Natural killer cell (primary cell): ENCODE measurements around the gene EGFR. TPM values are rescaled to one million over a fixed set of nuclear protein-coding genes. Genes with fewer than 3 reads are reported as not detected.

Experiments
- ATAC-seq, 3 donors: fragments of 150-1000 bp in 2 of 3; fragments of 200-7000 bp in 1 of 3; cut with Tn5 transposase; 1 replicate in 1 of 3; 2 replicates in 2 of 3; pipeline ENCODE4 v1.10.0; 2021; ENCODE audit warnings: mild to moderate bottlenecking in 2 of 3, moderate library complexity in 2 of 3
- DNase-seq, 2 donors: peaks; one replicate each; pipeline versions ENCODE4 v3.0.0 to v3.0.0-alpha.2; 2013 to 2021; ENCODE audit warnings: mixed read lengths in 1 of 2
- H3K27ac ChIP-seq: one replicate; pipeline ENCODE4 v1.5.1; 2013; ENCODE audit warnings: mild to moderate bottlenecking, low read length
- H3K27me3 ChIP-seq: one replicate; pipeline ENCODE4 v1.6.1; 2013; ENCODE audit warnings: low read length; ENCODE audit not compliant: control insufficient read depth, insufficient read depth
- H3K36me3 ChIP-seq: one replicate; pipeline ENCODE4 v1.6.1; 2013; ENCODE audit warnings: low read length; ENCODE audit not compliant: control insufficient read depth, insufficient read depth
- H3K4me1 ChIP-seq: one replicate; pipeline ENCODE4 v1.6.1; 2013; ENCODE audit warnings: low read length; ENCODE audit not compliant: control insufficient read depth, insufficient read depth
- H3K4me3 ChIP-seq: one replicate; pipeline ENCODE4 v1.5.1; 2013; ENCODE audit warnings: low read length
- H3K9me3 ChIP-seq: one replicate; pipeline ENCODE4 v1.6.1; 2013; ENCODE audit warnings: low read length; ENCODE audit not compliant: control insufficient read depth, insufficient read depth
- H3K27ac Mint-ChIP-seq, 2 donors: one replicate each; pipeline ENCODE4 v1.8.0; 2022; ENCODE audit warnings: mild to moderate bottlenecking in 2 of 2, mixed read lengths in 2 of 2, moderate library complexity in 1 of 2
- H3K27me3 Mint-ChIP-seq, 2 donors: one replicate each; pipeline ENCODE4 v1.8.0; 2022; ENCODE audit warnings: low read depth in 2 of 2, mixed read lengths in 2 of 2
- H3K36me3 Mint-ChIP-seq: one replicate; pipeline ENCODE4 v1.8.0; 2022; ENCODE audit warnings: mixed read lengths
- H3K4me1 Mint-ChIP-seq, 2 donors: one replicate each; pipeline ENCODE4 v1.8.0; 2022; ENCODE audit warnings: mixed read lengths in 2 of 2
- H3K4me3 Mint-ChIP-seq: one replicate; pipeline ENCODE4 v1.8.0; 2022; ENCODE audit warnings: mild to moderate bottlenecking, moderate library complexity, mixed read lengths
- H3K9me3 Mint-ChIP-seq, 2 donors: one replicate each; pipeline ENCODE4 v1.8.0; 2022; ENCODE audit warnings: mixed read lengths in 2 of 2
- WGBS: methylation state at CpG from one replicate; pipeline ENCODE4 v1.1.7; 2013; ENCODE audit warnings: missing lambda C conversion rate; ENCODE audit not compliant: insufficient coverage; 5-methylcytosine and 5-hydroxymethylcytosine counted together
- intact Hi-C: fragments of 100-400 bp; cut with micrococcal nuclease; formaldehyde crosslinking; loops from one replicate; pipeline ENCODE4 v1.14.2; 2022
- total RNA-seq, 4 donors: library from RNA; stranded (reverse); fragments of 120-200 nt in 1 of 4; gene quantifications; one replicate each; pipeline versions ENCODE4 v1.2.3 to v1.2.4, GENCODE V29; 2013 to 2022
- TF ChIP-seq, protein P1 (sequence below): fragments of 200-600 bp; IDR thresholded peaks from one replicate; pipeline ENCODE4 v1.8.0; 2022; ENCODE audit warnings: antibody characterized with exemption

Gene EGFR
- total RNA-seq, 3 donors from 2014 or later (not counting 1 experiment from before 2014, with no cell fraction given), result not detected

DNA sequence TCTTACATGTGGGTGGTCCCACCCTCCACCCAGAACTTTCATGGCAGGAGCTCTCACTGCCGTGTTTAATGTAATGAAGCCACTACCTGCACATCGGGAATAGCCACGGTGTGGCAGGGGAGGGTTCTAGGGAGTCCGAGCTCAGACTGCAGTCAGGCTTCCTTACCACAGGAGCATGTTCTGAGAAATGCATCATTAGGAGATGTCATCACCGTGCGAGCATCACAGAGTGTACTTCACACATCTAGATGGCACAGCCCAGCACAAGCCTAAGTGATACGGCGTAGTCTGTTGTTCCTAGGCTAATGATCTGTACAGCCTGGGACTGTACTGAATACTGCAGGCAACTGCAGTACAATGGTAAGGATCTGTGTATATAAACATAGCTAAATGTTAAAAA is 193.4 kb downstream of the EGFR start:
- TF ChIP-seq, protein P1, sequence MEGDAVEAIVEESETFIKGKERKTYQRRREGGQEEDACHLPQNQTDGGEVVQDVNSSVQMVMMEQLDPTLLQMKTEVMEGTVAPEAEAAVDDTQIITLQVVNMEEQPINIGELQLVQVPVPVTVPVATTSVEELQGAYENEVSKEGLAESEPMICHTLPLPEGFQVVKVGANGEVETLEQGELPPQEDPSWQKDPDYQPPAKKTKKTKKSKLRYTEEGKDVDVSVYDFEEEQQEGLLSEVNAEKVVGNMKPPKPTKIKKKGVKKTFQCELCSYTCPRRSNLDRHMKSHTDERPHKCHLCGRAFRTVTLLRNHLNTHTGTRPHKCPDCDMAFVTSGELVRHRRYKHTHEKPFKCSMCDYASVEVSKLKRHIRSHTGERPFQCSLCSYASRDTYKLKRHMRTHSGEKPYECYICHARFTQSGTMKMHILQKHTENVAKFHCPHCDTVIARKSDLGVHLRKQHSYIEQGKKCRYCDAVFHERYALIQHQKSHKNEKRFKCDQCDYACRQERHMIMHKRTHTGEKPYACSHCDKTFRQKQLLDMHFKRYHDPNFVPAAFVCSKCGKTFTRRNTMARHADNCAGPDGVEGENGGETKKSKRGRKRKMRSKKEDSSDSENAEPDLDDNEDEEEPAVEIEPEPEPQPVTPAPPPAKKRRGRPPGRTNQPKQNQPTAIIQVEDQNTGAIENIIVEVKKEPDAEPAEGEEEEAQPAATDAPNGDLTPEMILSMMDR, result no peak

DNA sequence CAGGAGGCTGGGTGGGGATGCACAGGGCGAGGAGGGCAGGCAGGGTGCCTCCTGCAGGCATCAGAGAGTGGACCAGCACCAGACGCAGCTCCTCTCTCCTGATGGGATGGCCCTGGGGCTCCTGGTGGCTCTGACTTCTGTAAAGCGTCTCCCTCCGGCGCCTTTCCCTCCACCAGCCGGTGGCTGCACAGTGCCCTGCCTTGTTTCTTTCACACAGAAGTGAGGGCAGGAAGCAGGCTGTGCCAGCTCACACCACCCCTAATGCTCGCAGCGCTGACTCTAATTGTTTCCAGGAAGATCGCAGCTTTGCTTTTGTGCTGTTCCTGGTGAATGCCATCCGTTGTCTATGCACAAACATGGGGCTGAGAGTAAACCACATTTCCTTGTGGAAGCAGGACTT is 194.0 kb downstream of the EGFR start:
- intact Hi-C loops, result no loop called here
- H3K4me1 Mint-ChIP-seq, result no peaks in the 10 kb centered on the region
- H3K36me3 Mint-ChIP-seq, result no peaks in the 10 kb centered on the region
- no peak overlapping the region for H3K4me3 Mint-ChIP-seq
- H3K4me3 ChIP-seq, result no peak overlapping the region
- peaks cover 2 to 9% of the 10 kb centered on the region in 2 donors for H3K27me3 Mint-ChIP-seq
- H3K36me3 ChIP-seq, result no peaks in the 10 kb centered on the region
- no peak overlapping the region for H3K27ac Mint-ChIP-seq
- H3K27me3 ChIP-seq, result no peaks in the 10 kb centered on the region
- H3K4me1 ChIP-seq, result no peaks in the 10 kb centered on the region
- TF ChIP-seq, protein P1, result no peak
- H3K27ac ChIP-seq, result no peak overlapping the region
- DNase-seq, result no peak
- no peaks in the 10 kb centered on the region for H3K9me3 ChIP-seq
- no peak for ATAC-seq
- no peaks in the 10 kb centered on the region for H3K9me3 Mint-ChIP-seq
- WGBS, result 54% methylated on average over 10 of the region's 10 CpGs

More for the DNA sequence above, 193.4 kb downstream of the EGFR start:
- no peak overlapping the region for H3K4me3 ChIP-seq
- no peaks in the 10 kb centered on the region for H3K9me3 Mint-ChIP-seq
- no peak for ATAC-seq
- no peak overlapping the region for H3K27ac ChIP-seq
- H3K36me3 ChIP-seq, result no peaks in the 10 kb centered on the region
- H3K4me3 Mint-ChIP-seq, result no peak overlapping the region
- no peaks in the 10 kb centered on the region for H3K27me3 ChIP-seq
- no peaks in the 10 kb centered on the region for H3K36me3 Mint-ChIP-seq
- no peaks in the 10 kb centered on the region for H3K9me3 ChIP-seq
- no peak overlapping the region for H3K27ac Mint-ChIP-seq
- DNase-seq, result no peak
- 76% methylated on average over 8 of the region's 8 CpGs for WGBS
- peaks cover 2 to 9% of the 10 kb centered on the region in 2 donors for H3K27me3 Mint-ChIP-seq
- intact Hi-C loops, result no loop called here
- H3K4me1 Mint-ChIP-seq, result no peaks in the 10 kb centered on the region
- H3K4me1 ChIP-seq, result no peaks in the 10 kb centered on the region

DNA sequence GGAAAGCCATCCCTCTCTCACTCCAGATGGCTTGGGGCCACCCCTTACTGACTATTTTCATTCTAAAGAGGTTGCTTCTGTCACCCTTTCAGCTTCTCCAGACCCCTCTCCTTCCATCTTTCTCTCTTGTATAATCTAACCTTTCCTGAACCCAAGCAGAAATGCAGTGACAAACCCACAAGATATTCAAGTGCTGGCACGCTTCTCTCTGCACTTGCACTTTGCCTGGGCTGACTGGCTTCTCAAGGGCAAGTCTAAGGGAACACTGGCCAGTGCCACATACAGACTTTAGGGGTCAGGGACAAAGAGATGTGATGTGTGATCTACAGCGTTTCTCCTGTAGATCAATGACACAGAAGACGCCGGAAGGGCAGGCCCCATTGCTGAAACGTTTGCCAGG is 195.9 kb downstream of the EGFR start:
- Histone ChIP-seq H3K36me3 (no peaks in the 10 kb centered on the region), H3K27ac (no peak overlapping the region), H3K9me3 (no peaks in the 10 kb centered on the region), H3K4me3 (no peak overlapping the region), H3K4me1 (no peaks in the 10 kb centered on the region), H3K27me3 (no peaks in the 10 kb centered on the region)
- no peaks in the 10 kb centered on the region for H3K36me3 Mint-ChIP-seq
- no peaks in the 10 kb centered on the region for H3K9me3 Mint-ChIP-seq
- H3K4me1 Mint-ChIP-seq, result no peaks in the 10 kb centered on the region
- TF ChIP-seq, protein P1, result no peak
- no peak for DNase-seq
- H3K27me3 Mint-ChIP-seq, result peaks cover 2 to 9% of the 10 kb centered on the region in 2 donors
- 74% methylated on average over 5 of the region's 5 CpGs for WGBS
- intact Hi-C loops, result no loop called here
- no peak overlapping the region for H3K27ac Mint-ChIP-seq
- H3K4me3 Mint-ChIP-seq, result no peak overlapping the region
- ATAC-seq, result no peak

DNA sequence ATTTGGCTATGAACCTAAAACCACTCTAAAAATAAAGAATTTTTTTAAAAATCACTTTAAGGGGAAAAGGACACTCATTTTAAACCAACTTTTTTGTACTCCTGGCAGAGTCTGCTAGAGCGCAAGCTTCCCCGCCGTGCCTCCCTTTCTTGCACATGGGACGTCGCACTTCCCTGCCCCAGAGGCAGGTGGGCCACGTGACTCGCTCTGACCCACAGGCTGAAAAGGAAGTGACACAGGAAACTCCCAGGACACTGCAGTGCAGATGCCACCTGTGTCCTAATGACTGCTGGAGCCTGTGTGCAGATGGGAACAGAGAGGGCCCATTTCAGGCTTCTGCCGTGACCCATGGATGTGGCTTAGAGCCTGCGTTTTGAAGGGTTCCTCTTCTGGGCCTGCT is 204.2 kb downstream of the EGFR start:
- Mint-ChIP-seq H3K36me3 (no peaks in the 10 kb centered on the region), H3K9me3 (peaks cover 0 to 3% of the 10 kb centered on the region in 2 donors), H3K27me3 (peaks cover 9 to 15% of the 10 kb centered on the region in 2 donors), H3K4me3 (no peak overlapping the region), H3K4me1 (no peaks in the 10 kb centered on the region), H3K27ac (no peak overlapping the region)
- no peak overlapping the region for H3K27ac ChIP-seq
- no peaks in the 10 kb centered on the region for H3K9me3 ChIP-seq
- DNase-seq, result no peak
- TF ChIP-seq, protein P1, result no peak
- H3K36me3 ChIP-seq, result no peaks in the 10 kb centered on the region
- H3K27me3 ChIP-seq, result no peaks in the 10 kb centered on the region
- no peaks in the 10 kb centered on the region for H3K4me1 ChIP-seq
- H3K4me3 ChIP-seq, result no peak overlapping the region
- intact Hi-C loops, result no loop called here
- WGBS, result 75% methylated on average over 9 of the region's 9 CpGs
- no peak for ATAC-seq
